Prostate gland (tissue), 2 donors: ENCODE results near the gene PDLIM3. TPM values are rescaled to one million over a fixed set of nuclear protein-coding genes. Genes with fewer than 3 reads are reported as not detected.

Source experiments
- DNase-seq: peaks from one replicate; pipeline ENCODE4 v3.0.0-alpha.2; 2019; ENCODE audit warnings: low spot score
- H3K27ac ChIP-seq, 2 donors: fragments of 200-600 bp; sonication (generic); 2 replicates each; pipeline ENCODE4 v1.5.1; 2017 to 2019
- H3K27me3 ChIP-seq: fragments of 200-600 bp; sonication (generic); replicated peaks from 2 replicates; pipeline ENCODE4 v1.5.1; 2019; ENCODE audit not compliant: insufficient read depth
- H3K36me3 ChIP-seq, 2 donors: fragments of 200-600 bp; sonication (generic); 1 replicate in 1 of 2; 2 replicates in 1 of 2; pipeline versions ENCODE4 v1.5.1 to v1.8.1; 2017 to 2019
- H3K4me1 ChIP-seq: fragments of 200-600 bp; sonication (generic); replicated peaks from 2 replicates; pipeline ENCODE4 v1.5.1; 2019
- H3K4me3 ChIP-seq, 2 donors: fragments of 200-600 bp; sonication (generic); 2 replicates each; pipeline ENCODE4 v1.5.1; 2017 to 2019
- H3K9me3 ChIP-seq: fragments of 200-600 bp; sonication (generic); 2 replicates; pipeline ENCODE4 v1.5.1; 2017
- CTCF ChIP-seq, 4 experiments: fragments of 200-600 bp in 2 of 4; fragments of 450-650 bp in 2 of 4; sonication (generic) in 2 of 4; IDR thresholded peaks; 1 replicate in 3 of 4; 2 replicates in 1 of 4; pipeline ENCODE4 v1.5.1; 2016 to 2019; ENCODE audit warnings: antibody characterized with exemption in 4 of 4, mild to moderate bottlenecking in 2 of 4, moderate library complexity in 2 of 4
- POLR2A ChIP-seq: fragments of 450-650 bp; IDR thresholded peaks from one replicate; pipeline ENCODE4 v1.6.1; 2016; ENCODE audit warnings: antibody characterized with exemption, mild to moderate bottlenecking
- POLR2AphosphoS5 ChIP-seq: sonication (generic); formaldehyde crosslinking; IDR thresholded peaks from one replicate; pipeline ENCODE4 v1.6.1; 2017; ENCODE audit warnings: antibody characterized with exemption
- WGBS: methylation state at CpG from one replicate; pipeline ENCODE4 v1.1.5; 2018; 5-methylcytosine and 5-hydroxymethylcytosine counted together
- intact Hi-C: fragments of 100-400 bp; cut with DNase I; formaldehyde crosslinking; loops from one replicate; pipeline ENCODE4 v1.14.2; 2022
- total RNA-seq, 2 donors: library from RNA; depleted of rRNA; stranded (reverse); fragments of >200 nt; gene quantifications; one replicate each; pipeline ENCODE4 v1.1.0, GENCODE V29; 2016

The PDLIM3 gene
- total RNA-seq, 2 donors from 2014 or later: 78.7 to 139 TPM

- no peak overlapping the region for H3K27ac ChIP-seq
- no peaks in the 10 kb centered on the region for H3K27me3 ChIP-seq
- no peaks in the 10 kb centered on the region for H3K9me3 ChIP-seq
- DNase-seq: no peak
- H3K4me3 ChIP-seq: no peak overlapping the region
- 57% methylated on average over 2 of the region's 2 CpGs for WGBS
- TF ChIP-seq POLR2A: no peak
- TF ChIP-seq CTCF (IDR thresholded peaks at IDR 0.05): no peak
- no peak for TF ChIP-seq POLR2AphosphoS5
- intact Hi-C loops: no loop called here
- H3K36me3 ChIP-seq: no peaks in the 10 kb centered on the region
- no peaks in the 10 kb centered on the region for H3K4me1 ChIP-seq
Observed at GRCh38 chr4:185522451-185522850, 12.9 kb downstream of the PDLIM3 start.

GRCh38 chr4:185520119-185520518 is 15.2 kb downstream of the PDLIM3 start:
- no peak for TF ChIP-seq POLR2AphosphoS5
- TF ChIP-seq CTCF (IDR thresholded peaks at IDR 0.05): no peak
- TF ChIP-seq POLR2A: no peak
- H3K36me3 ChIP-seq: no peaks in the 10 kb centered on the region
- DNase-seq: no peak

GRCh38 chr4:185518494-185518893 is 16.8 kb downstream of the PDLIM3 start:
- Histone ChIP-seq H3K4me1 (peaks cover 2% of the 10 kb centered on the region), H3K36me3 (no peaks in the 10 kb centered on the region), H3K4me3 (no peak overlapping the region), H3K27me3 (no peaks in the 10 kb centered on the region), H3K27ac (no peak overlapping the region), H3K9me3 (no peaks in the 10 kb centered on the region)
- WGBS: 22% methylated on average over 1 of the region's 1 CpG
- no peak for TF ChIP-seq POLR2A
- no peak for TF ChIP-seq POLR2AphosphoS5
- no peak for TF ChIP-seq CTCF (IDR thresholded peaks at IDR 0.05)
- no peak for DNase-seq
- intact Hi-C loops: no loop called here

More at GRCh38 chr4:185520119-185520518, 15.2 kb downstream of the PDLIM3 start:
- intact Hi-C loops: no loop called here
- H3K4me3 ChIP-seq: no peak overlapping the region
- H3K27ac ChIP-seq: no peak overlapping the region
- no peaks in the 10 kb centered on the region for H3K27me3 ChIP-seq
- H3K4me1 ChIP-seq: no peaks in the 10 kb centered on the region
- 61% methylated on average over 4 of the region's 4 CpGs for WGBS
- no peaks in the 10 kb centered on the region for H3K9me3 ChIP-seq

- peaks cover 2% of the 10 kb centered on the region for H3K4me1 ChIP-seq
- intact Hi-C loops: no loop called here
- H3K36me3 ChIP-seq: no peaks in the 10 kb centered on the region
Observed at GRCh38 chr4:185518069-185518468, 17.2 kb downstream of the PDLIM3 start.

More at GRCh38 chr4:185518069-185518468, 17.2 kb downstream of the PDLIM3 start:
- no peak overlapping the region for H3K4me3 ChIP-seq
- DNase-seq: no peak
- no peak overlapping the region for H3K27ac ChIP-seq
- H3K27me3 ChIP-seq: no peaks in the 10 kb centered on the region
- TF ChIP-seq CTCF (IDR thresholded peaks at IDR 0.05) (no peak), POLR2AphosphoS5 (no peak), POLR2A (no peak)
- no peaks in the 10 kb centered on the region for H3K9me3 ChIP-seq
